DMS53 treated with DMSO at 0.1 percent for 48 hours (cell line): ENCODE data around the gene NUDT8.

ENCODE experiments used
- DNase-seq: peaks from one replicate; lab custom pipeline; 2025; ENCODE audit not compliant: unreplicated experiment; lab: John Stamatoyannopoulos, UW

NUDT8 gene

DNA sequence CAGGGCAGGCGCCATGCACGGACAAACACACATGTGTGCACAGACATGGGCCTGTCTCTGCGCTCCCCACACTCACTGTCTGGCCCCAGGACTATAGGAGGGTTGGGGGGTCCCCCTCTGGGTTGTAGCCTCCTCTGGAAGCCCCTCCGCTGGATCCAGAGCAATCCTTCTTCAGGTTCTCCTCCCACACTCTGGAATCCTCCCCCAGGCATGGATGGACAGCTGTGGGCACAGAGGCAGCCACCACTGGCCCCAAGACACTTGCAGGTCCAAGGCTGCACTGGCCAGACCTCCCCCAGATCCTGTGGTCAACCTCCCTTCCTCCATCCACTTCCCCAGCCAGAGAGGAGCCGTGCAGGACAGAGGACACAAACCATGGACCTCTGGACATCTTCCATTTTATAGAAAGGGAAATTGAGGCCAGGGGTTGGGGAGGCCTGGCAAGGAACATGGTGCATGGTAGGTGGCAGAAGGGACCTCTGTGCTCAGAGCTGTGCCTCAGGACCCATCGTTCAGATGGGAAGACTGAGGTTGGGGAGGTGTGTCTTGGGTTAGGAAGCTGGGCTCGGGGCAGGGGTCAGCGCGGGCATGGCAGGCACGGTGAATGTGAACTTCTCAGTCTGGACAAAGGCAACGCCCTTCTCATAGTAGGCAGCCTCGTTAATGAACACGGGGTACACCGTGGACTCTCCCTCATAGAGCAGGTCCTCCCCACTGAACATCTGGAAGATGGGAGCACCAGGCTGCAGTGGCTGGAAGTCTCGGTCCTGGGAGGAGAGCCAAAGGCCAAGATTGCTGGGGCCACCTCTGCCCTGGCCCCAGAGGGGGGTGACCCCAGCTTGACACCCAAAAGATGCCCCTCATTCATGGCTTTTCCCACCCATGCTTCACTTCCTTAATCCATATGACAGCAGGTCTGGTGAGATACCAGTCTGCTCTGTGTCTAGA, 12.7 kb upstream of the NUDT8 start:
- DNase-seq: no peak

DNA sequence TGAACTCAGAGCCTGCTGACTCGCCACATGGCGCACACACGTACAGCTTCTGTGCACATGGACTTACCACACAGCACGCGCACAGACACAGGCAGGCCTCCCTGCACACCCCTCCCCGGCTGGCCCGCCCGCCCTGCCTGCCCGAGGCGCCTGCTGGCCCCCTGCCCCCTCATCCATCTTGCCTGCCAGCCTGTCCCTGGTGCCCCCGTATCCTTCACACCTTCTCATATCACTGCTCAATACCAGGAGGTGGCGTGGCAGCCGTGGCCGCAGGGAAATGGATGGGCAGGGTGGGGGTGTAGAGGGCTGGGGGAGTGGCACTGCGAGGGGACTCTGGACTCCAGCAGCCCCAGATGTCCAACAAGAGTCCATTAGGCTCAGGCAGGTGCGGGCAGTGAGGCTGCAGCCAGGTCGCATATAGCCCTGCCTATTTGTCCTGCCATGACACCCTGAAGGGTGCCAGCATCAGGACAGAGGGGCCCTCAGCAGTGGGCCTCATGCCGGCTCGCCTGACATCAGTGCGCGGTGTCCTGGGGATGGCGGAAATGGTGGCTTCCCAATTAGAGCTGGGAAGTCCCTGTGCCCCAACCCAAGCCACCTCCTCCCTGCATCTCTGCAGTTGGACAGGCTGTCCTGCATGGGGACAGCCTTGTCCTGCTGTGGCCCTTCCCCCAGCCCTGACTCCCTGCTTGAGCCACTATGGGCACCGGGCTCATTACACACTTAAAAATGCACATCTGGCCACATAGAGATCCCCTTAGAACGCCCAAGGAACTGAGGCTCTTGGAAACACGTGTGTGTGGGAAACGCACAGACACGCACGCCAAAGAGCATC, 11.8 kb upstream of the NUDT8 start:
- DNase-seq: no peak

DNA sequence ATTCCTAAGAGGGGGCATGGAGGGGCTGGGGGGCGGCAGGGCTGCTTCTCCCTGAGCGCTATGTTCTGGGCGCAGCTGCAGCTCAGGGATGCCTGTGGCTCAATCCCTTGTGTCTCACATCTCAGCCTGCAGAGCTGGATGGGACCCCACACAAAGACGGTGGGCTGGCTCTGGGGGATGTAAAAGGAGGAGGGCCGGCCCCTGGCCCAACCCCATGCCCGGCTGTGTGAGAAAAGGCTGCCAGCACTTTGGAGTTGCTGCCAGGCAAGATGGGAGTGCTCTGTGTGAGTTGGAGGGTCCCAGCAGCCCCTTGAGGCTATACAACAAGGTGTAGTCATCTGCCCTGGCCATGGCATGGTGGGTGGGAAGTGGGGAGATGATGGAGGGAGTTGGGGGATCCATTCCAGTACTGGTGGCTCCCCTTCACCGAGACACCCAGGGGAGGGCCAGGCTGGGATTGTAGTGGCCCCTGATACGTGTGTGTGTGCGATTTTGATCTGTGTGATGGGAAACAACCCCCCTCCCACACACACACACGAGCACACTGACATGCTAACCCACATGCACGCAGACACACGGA, 11.1 kb upstream of the NUDT8 start:
- no peak for DNase-seq

DNA sequence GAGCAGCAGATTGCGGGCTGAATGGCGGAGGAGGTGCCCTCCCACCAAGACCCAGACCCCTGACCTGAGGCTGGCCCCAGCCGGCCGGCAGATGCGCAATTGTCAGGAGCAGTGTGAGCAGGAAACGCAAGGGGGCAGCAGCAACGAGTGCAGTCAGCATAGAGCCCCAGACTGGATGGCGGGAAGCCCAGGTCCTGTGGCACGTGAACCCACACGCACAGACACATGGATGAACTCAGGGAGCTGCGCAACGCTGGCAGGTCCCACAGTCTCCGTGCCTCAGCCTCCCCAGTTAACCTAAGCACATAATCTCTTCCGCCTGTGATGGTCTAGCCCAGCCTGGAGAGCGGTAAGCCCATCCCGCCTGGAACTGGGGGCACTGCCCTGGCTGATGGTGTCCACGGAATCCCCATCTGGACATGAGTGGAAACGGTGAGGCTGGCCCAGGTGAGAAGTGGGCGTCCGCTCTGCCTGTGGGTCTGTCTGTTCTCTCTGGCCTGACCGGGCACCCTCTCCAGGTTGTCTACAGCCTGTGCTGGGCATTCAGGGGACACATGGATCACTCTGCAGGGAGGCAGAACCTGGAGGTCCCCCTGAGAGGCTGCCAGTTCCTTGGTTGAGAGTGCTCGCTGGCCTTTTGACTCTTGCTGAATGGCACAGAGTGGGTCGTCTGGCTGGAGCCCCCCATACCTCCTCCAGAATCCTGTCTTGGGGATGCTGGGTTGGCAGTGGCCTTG, 10.5 kb upstream of the NUDT8 start:
- peak; percentile 40 for DNase-seq

DNA sequence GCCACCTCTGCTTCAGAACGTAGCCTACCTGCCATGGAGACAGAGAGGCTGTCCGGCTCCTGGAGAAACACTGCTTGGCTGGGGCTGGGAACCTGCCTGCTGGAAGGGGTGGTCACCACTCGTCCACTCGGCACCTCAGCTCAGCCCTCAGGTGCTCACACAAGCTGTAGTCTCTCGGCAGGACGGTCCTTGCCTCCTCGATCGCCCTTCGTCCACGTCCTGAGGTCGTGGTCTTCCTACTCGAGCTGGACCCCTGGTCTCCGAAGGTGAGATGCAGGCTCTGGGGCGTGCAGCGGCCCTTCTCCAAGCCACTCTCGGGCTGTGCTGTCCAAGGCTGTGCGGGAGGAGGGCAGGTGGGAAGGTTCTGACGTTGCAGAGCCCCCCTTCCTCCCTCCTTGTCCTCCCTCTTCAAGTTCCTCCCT, 9.7 kb upstream of the NUDT8 start, which contains the start of gene TBX10:
Gene TBX10, minus strand, starts transcription at position 326 of the 422 bp plus-strand sequence. Its CDS starts 291 bp downstream, at position 35.
- no peak for DNase-seq

DNA sequence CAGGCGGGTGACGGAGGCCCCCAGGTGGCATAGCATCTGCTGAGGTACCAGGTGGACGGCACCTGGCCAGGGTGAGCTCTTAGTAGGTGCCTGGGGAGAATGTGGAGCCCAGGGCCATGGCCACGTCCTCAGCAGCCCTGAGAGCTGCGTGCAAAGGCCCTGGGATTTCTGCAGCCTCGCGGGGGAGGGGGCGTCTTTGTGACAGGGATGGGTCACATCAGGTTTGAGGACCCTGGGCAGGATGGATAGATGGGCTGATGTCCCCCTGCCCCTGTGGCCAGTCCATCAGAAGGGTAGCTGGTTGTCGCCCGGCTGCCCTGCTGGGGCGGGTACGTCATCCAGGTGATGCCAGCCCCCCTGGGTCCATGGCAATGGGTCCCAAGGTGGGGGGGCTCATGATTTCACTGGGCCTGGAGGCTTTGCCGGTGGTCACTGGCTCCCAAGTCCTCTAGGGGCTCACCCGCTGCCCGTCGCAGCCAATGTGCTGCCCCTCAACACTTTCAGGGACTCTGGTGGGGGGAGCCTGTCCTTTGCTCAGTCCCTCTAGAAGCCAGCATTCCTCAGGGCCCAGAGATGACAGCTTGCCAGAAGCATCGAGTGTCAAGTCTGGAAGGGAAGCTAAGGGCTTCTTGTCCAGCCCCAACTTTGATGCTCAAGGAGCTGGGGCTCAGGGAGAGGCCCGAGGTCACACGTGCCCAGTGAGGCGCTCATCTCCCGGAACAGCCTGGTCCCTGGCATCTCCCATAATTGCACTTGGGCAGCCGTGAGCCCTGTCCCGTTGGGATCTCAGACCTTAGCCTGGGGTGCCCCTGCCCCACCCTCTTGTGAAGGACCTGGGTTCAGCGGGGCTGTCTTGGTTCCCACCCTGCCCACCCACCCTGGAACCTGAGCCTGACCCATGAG, 9.0 kb upstream of the NUDT8 start:
- no peak for DNase-seq

DNA sequence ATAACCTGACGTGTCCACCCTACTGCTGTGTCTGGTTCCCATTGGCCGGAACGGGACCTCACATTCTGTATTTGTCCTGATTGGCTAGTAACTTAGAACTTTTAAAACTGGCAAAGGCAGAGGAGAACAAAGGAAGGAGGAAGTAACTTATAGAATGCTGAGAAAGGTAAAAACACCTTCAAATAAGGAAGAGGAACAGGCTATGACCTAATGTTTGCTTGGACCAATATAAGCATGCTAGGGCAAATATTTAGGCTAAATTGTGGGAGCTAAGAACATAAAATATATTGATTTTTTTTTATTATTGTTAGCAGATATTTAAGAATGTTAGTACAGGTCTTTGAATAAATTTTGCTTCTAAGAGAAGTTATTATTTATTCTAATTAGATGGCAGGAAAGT, 7.7 kb upstream of the NUDT8 start:
- DNase-seq: peak; percentile 19

DNA sequence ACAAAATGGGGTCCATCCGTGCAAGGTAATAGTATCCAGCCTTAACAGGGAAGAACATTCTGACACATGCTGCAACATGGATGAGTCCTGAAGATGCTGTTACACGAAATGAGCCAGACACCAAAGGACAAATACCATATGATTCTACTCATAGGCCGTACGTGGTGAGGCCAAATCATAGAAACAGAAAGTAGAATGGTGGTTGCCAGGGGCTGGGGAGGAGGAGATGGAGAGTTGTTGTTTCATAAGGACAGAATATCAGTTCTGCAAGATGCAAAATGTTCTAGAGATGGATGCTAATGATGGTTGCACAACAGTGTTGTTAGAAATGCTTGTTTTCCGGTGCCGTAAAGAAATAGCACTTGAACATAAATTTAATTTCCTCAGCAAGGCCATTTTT, 7.2 kb upstream of the NUDT8 start:
- DNase-seq: no peak

DNA sequence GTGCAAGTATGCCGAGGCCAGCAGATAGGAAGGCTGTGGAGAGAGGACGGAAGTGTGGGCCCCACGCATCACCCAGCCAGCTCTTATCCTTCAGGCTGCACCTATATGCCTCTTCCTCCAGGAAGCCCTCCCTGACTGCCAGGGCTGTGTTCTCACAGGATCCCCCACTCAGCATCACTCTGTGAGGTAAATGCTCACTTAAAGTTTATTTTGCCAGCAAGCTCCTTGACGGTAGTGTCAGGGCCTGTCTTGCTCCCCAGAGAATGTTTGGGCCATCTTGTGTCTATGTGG, 5.4 kb upstream of the NUDT8 start:
- no peak for DNase-seq

DNA sequence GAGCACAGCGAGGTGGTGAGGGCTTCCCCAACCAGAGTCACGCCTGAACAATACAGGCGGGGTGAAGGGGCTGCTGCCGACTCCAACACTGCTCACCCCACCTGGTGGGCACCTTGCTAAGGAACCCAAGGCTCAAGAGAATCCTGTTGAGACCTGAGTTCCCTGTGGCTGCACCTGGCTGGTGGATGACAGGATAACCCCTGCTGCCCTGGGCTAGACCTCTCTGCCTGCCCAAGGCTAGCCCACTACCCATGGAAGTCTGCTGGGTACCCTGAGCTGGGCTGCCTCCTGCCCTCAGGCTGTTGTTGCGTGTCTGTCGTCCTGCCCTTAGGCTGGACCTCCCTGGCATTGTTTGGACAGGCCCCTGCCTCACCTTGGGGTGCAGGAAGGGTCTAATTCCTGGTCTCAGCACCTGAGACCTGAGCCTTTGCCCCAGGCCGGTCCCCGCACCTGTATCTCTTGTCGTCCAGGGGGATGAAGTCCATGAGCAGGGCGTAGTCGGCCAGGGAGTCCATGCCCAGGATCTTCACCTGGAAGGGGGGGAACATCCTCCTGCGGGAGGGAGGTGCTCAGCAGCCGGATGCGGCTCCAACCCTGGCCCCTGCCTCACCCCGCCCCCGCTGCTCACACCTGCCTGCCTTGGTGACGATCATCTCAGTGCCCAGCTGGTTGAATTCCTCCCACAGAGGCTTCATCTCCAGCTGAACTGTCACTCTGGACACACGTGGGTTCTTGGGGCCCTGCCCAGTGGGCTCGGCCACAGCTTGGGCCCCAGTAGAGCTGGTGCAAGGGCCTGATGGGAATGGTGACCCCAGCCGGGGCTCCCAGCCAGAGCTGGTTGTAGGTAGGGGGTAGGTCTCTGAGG, 4.9 kb upstream of the NUDT8 start:
- DNase-seq: peak; percentile 67

DNA sequence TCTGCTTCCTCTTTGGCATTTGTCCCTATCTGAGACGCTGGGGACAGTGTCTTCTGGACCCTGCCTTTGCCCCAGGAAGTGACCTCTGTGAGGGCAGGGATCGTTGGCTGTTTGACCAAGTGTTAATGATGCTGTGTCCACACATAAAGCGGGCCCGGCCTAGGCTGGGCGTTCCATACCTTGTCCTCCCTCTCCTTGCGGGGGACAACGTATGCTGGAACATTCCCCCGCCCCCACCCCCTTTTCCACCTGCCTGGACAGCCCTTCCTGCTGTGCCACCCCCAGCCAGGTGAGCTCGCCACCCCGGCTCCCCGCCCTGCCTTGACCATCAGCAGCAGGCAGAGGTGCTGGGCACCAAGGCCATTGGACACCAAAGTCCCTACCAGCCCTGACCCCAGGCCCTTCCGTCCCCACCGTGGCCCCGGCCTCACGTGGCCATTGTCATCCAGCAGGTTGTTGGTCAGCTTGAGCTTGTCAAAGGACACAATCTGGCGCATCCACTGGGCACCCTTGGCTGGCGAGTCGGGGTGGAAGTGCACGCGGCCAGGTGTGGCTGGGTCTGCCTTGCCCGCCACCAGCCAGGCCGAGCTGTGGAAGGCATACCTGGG, 4.1 kb upstream of the NUDT8 start:
- DNase-seq: no peak

DNA sequence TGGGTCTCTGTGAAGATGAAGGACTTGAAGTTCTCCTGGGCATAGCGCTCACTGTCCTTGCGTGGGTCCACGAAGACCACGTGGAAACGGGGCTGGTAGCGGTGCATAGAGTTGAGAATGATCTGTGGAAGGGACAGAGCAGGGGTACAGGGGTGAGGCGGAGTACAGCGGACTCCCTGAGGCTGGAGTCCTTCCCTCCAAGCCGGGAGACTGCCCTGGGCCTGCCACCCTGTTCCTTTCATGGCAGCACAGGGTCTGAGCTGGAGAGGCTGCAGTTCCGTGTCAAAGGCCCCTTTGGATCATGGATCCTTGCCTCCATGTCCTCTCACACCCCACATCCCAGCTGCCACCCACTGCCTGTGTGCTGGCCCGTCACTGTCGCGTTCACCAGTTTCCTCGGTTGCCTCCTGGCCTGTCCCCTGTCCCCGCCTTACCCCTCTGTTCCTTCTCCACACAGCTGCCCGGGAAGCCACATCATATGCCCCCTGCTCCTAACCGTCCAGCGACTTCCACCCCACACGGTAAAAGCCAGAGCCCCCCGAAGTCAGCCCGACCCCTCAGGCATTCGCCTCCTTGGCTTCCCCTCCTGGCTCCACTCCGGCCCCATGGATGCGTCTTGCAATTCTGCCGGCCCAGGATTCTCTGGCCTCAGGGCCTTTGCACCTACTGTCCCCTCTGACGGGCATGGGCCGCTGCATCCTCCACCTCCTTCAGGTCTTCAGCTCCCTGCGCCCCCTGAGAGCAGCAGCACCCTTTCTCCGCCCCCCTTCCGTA, 3.4 kb upstream of the NUDT8 start:
- no peak for DNase-seq

DNA sequence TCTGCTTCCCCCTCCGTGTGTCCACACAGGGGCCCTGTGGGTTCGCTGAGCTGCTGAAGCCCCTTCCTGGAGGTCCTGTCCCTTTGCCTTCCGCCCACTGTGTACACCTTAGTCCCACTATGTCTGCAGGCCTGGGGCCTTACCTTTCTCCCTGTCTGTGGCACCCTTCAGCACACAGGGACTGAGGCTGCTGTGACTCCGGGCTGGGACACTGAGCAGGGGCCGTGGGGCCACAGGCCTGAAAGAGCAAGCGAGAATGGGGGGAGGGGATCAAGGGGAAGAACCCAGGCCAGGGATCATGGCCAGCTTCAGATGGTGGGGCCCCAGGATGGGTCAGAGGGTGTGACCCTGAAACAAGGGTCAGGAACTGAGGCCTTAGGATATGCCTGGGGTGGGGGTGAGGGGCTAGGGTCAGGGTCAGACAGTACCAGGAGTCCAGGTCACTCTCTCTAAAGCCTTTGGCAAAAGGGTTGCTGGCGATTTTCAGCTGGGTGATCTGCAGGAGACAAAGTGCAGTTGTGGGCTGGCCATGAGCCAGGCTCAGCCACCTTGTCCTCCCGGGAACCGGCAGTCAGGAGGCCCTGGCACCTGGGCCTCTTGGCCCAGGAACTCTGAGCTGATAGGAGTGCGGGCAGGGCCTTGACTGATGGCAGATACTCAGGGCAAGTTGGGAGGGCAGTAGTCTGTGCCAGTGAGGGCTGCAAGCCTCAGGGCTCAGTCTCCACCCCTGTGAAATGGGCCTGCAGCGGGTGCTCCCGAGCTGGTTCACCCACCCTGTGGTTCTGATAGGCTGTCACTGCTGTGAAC, 2.6 kb upstream of the NUDT8 start:
- DNase-seq: peak; percentile 35

DNA sequence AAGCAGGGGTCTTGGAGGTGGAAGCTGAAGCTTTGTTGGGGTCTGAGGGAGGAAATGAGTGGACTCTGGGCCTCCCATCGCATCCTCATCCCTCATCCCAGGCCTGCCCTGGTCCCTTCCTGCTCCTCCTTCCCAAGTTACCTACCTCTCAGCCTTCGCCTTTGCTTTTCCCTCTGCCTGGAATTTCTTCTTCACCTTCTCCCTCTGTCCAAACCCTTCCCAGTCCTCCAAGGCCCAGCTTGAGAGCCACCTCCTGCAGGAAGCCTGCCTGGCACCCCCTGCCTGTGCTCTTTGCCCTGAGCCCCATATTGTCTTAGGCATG, 2.1 kb upstream of the NUDT8 start:
- no peak for DNase-seq

DNA sequence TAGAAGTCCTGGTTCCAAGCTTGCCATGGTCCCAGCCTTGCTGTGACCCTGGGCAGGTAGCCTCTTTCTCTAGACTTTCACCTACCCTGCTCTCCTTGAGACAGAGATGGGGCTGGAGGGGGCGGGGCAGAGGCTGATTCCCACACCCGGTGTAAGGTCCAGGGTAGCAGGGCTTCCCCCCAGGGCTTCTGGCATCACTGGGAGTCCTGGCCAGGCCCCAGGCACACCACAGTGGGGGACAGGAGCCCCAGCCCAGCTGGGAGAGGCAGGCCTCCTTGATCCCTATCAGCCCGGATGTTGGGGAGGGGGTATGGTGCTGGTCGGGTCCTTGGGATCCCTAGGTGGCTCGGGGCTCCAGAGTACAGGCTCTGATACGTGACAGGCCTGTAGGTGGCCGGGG, 1.7 kb upstream of the NUDT8 start:
- no peak for DNase-seq

DNA sequence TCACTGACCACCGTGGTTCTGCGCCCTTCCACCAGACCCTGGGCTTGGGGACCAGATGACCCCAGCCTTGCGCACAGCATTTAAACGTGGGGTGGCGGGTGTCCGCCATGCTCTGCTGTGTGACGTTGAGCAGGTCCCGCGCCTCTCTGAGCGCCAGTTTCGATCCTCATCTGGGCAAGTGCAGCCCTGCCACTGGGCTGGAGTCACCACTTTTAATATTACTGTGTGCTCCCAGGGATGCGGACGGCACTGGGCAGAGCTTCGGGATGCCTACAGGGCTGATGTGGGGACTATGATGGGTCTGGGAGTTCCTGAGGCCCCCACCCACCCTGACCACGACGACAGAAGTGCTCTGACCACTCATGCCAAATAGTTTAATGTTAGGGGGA, 1.2 kb upstream of the NUDT8 start:
- DNase-seq: no peak

DNA sequence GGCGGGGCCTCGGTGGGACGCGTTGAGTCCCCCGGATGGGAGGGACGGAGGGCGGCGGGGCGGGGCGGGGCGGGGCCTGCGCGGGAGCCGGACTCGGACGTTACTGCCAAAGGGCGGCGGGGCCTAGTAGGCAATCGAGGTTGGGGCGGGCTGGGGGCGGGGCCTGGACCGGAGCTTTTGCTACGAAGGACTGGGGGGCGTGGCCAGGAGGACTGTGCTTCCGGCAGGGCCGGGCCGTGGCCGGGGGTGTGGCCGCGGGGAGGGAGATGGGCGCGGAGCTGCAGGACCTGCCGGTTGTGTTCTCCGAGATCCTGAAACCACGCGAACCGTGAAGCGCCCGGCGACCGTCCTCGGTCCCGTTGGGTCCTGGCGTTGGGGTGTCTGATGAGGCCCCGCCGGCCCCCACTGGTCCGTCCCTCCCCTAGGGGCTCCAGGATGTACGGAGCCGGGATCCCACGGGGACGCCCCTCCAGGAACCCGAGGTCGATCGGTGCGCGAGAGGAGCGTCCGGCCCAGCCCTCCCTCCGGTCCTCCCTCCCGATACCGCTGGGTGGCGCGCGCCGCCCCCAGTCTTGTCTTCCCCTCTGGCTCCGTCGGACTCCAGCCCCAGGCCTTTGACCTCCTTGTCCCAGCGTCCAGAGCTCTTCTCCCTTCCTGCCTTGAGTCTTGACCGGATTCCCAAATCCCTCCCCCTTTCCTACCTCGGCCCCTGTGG, 648 bp upstream of the NUDT8 start:
- DNase-seq: peak; percentile 97
